ENCODE data around the gene DNAH14.

DNA sequence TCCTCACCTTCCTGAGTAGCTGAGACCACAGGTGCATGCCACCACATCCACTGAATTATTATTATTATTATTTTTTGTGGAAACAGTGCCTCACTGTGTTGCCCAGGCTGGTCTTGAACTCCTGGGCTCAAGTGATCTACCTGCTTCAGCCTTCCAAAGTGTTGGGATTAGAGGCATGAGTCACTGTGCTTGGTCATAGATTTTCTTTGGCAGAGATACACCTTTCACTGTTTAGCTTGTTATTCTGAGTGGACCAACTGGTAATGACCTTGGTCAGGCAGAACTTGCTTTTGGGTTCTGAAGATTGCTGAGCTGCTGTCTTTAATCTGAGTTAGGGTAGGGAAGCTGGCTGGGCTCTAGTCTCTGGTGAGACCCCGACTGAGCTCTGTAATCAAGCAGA, 66.8 kb downstream of the DNAH14 start:
- TF ChIP-seq CTCF (IDR thresholded peaks at IDR 0.05), result no peak
- no peak for TF ChIP-seq POLR2A (IDR thresholded peaks at IDR 0.05)
